Pulmonary artery endothelial cell (primary cell): ENCODE data around the gene OR6C75. TPM values are rescaled to one million over a fixed set of nuclear protein-coding genes. Genes with fewer than 3 reads are reported as not detected.
"Not testable (repeated sequence)": the region's sequence is repeated elsewhere in the genome, so short reads cannot be mapped to it uniquely, and the experiment has no call there.

Source experiments
- DNase-seq: peaks from one replicate; pipeline ENCODE4 v3.0.0-alpha.2; 2011; ENCODE audit warnings: low read depth, low spot score
- total RNA-seq: library from RNA; depleted of rRNA; stranded (reverse); fragments of >200 nt; gene quantifications from 2 replicates; pipeline ENCODE4 v1.2.3, GENCODE V29; 2014

The OR6C75 gene
- not detected in 2 replicates for total RNA-seq

- no peak for DNase-seq
These were observed at the start of gene OR6C75 for GRCh38 chr12:55362675-55363074. Gene OR6C75 (plus strand): TSS chr12:55362975. CDS start chr12:55365111, 2,136 bp downstream.

- no peak for DNase-seq
These were observed 48.7 kb upstream of the OR6C75 start, which contains the start of gene OR6C1 for GRCh38 chr12:55314043-55314442. Gene OR6C1 (plus strand): TSS chr12:55314343. CDS start chr12:55320600, 6,257 bp downstream.

- DNase-seq = no peak
These were observed 42.6 kb upstream of the OR6C75 start for GRCh38 chr12:55320201-55320600.

GRCh38 chr12:55325801-55326200 lies 37.0 kb upstream of the OR6C75 start:
- not testable (repeated sequence) for DNase-seq

- DNase-seq = no peak
These were observed 32.3 kb upstream of the OR6C75 start, which contains the start of gene OR6C3 for GRCh38 chr12:55330446-55330845. Gene OR6C3 (plus strand): TSS chr12:55330746. CDS start chr12:55331701, 955 bp downstream.

GRCh38 chr12:55336002-55336401 lies 26.8 kb upstream of the OR6C75 start:
- DNase-seq = no peak

GRCh38 chr12:55355338-55355737 lies 7.4 kb upstream of the OR6C75 start:
- not testable (repeated sequence) for DNase-seq

GRCh38 chr12:55365086-55365485 lies 2.3 kb downstream of the OR6C75 start:
- DNase-seq = no peak

GRCh38 chr12:55372521-55372920 lies 9.7 kb downstream of the OR6C75 start:
- DNase-seq = no peak

GRCh38 chr12:55385891-55386290 lies 23.1 kb downstream of the OR6C75 start:
- DNase-seq = no peak

- DNase-seq = no peak
These were observed 29.4 kb downstream of the OR6C75 start for GRCh38 chr12:55392032-55392795.

GRCh38 chr12:55396326-55396725 lies 33.6 kb downstream of the OR6C75 start:
- no peak for DNase-seq

- DNase-seq = no peak
These were observed 37.5 kb downstream of the OR6C75 start, which contains the start of gene OR6C65 for GRCh38 chr12:55400229-55400628. Gene OR6C65 (plus strand): TSS chr12:55400529. CDS start chr12:55400529, 0 bp downstream.

GRCh38 chr12:55407866-55408265 lies 45.1 kb downstream of the OR6C75 start:
- no peak for DNase-seq

- not testable (repeated sequence) for DNase-seq
These were observed 46.4 kb downstream of the OR6C75 start for GRCh38 chr12:55409133-55409532.

- not testable (repeated sequence) for DNase-seq
These were observed 49.4 kb downstream of the OR6C75 start for GRCh38 chr12:55412138-55412537.

- not testable (repeated sequence) for DNase-seq
These were observed 51.0 kb downstream of the OR6C75 start for GRCh38 chr12:55413498-55414388.

GRCh38 chr12:55414396-55414823 lies 51.6 kb downstream of the OR6C75 start:
- DNase-seq = not testable (repeated sequence)

- DNase-seq = not testable (repeated sequence)
These were observed 52.1 kb downstream of the OR6C75 start for GRCh38 chr12:55414889-55415288.

- no peak for DNase-seq
These were observed 54.2 kb downstream of the OR6C75 start for GRCh38 chr12:55416961-55417360.
